SK-N-SH treated with all-trans-retinoic acid at 6 μM for 48 hours (cell line): ENCODE measurements around the gene KCNK17.

Experiments
- ATAC-seq: fragments of 200-7000 bp; cut with Tn5 transposase; 3 replicates; pipeline ENCODE4 v1.9.1; 2020; ENCODE audit warnings: mild to moderate bottlenecking, moderate library complexity
- ARNTL ChIP-seq: fragments of 450-650 bp; formaldehyde crosslinking; IDR thresholded peaks from 2 replicates; pipeline ENCODE4 v1.5.0; 2020; ENCODE audit warnings: low read depth, mild to moderate bottlenecking, moderate library complexity, borderline replicate concordance
- BACH2 ChIP-seq: fragments of 250-450 bp; sonication (Bioruptor Pico); IDR thresholded peaks from 2 replicates; pipeline ENCODE4 v1.9.0; 2021; ENCODE audit warnings: mild to moderate bottlenecking, borderline replicate concordance
- CREB5 ChIP-seq: fragments of 250-450 bp; sonication (Bioruptor Pico); IDR thresholded peaks from 2 replicates; pipeline ENCODE4 v1.5.1; 2020; ENCODE audit warnings: low read depth, mild to moderate bottlenecking, moderate library complexity
- CSDC2 ChIP-seq: fragments of 250-450 bp; sonication (Bioruptor Pico); IDR thresholded peaks from 2 replicates; pipeline ENCODE4 v1.5.0; 2020; ENCODE audit warnings: mild to moderate bottlenecking, moderate library complexity
- CSRNP3 ChIP-seq: fragments of 250-450 bp; sonication (Bioruptor Pico); IDR thresholded peaks from 2 replicates; pipeline ENCODE4 v1.5.1; 2021; ENCODE audit warnings: mild to moderate bottlenecking, moderate library complexity
- GLIS3 ChIP-seq: fragments of 250-450 bp; sonication (Bioruptor Pico); IDR thresholded peaks from 2 replicates; pipeline ENCODE4 v1.5.0; 2020; ENCODE audit warnings: mild to moderate bottlenecking, moderate library complexity
- ISL1 ChIP-seq: fragments of 250-450 bp; sonication (Bioruptor Pico); IDR thresholded peaks from 2 replicates; pipeline ENCODE4 v2.1.2; 2022; ENCODE audit warnings: mild to moderate bottlenecking, moderate library complexity
- OSR1 ChIP-seq: fragments of 250-450 bp; sonication (Bioruptor Pico); IDR thresholded peaks from 2 replicates; pipeline ENCODE4 v1.8.0; 2022; ENCODE audit warnings: moderate library complexity, mild to moderate bottlenecking, inconsistent platforms
- PATZ1 ChIP-seq: fragments of 250-450 bp; sonication (Bioruptor Pico); IDR thresholded peaks from 2 replicates; pipeline ENCODE4 v1.8.0; 2020; ENCODE audit warnings: mild to moderate bottlenecking, moderate library complexity, borderline replicate concordance
- POU6F1 ChIP-seq: fragments of 250-450 bp; sonication (Bioruptor Pico); IDR thresholded peaks from 2 replicates; pipeline ENCODE4 v1.8.0; 2021; ENCODE audit warnings: low read depth, mild to moderate bottlenecking, moderate library complexity, borderline replicate concordance
- RARB ChIP-seq: fragments of 250-450 bp; sonication (Bioruptor Pico); IDR thresholded peaks from 2 replicates; pipeline ENCODE4 v1.8.0; 2021; ENCODE audit warnings: mild to moderate bottlenecking, moderate library complexity
- SNAI2 ChIP-seq: fragments of 250-450 bp; sonication (Bioruptor Pico); IDR thresholded peaks from 2 replicates; pipeline ENCODE4 v1.5.0; 2020; ENCODE audit warnings: mild to moderate bottlenecking, moderate library complexity
- TCF4 ChIP-seq: fragments of 250-450 bp; sonication (Bioruptor Pico); IDR thresholded peaks from 2 replicates; pipeline ENCODE4 v1.8.0; 2021; ENCODE audit warnings: mild to moderate bottlenecking, moderate library complexity, borderline replicate concordance
- TOX ChIP-seq: fragments of 250-450 bp; sonication (Bioruptor Pico); IDR thresholded peaks from 2 replicates; pipeline ENCODE4 v1.8.0; 2021; ENCODE audit warnings: mild to moderate bottlenecking, moderate library complexity, borderline replicate concordance
- TSHZ2 ChIP-seq: fragments of 250-450 bp; sonication (Bioruptor Pico); IDR thresholded peaks from 2 replicates; pipeline ENCODE4 v1.5.0; 2020; ENCODE audit warnings: mild to moderate bottlenecking, moderate library complexity
- ZC3H10 ChIP-seq: fragments of 250-450 bp; sonication (Bioruptor Pico); IDR thresholded peaks from 2 replicates; pipeline ENCODE4 v1.5.1; 2021; ENCODE audit warnings: mild to moderate bottlenecking, moderate library complexity
- ZFP3 ChIP-seq: fragments of 250-450 bp; sonication (Bioruptor Pico); IDR thresholded peaks from 2 replicates; pipeline ENCODE4 v1.5.0; 2020; ENCODE audit warnings: mild to moderate bottlenecking, moderate library complexity
- ZFP30 ChIP-seq: fragments of 450-650 bp; formaldehyde crosslinking; IDR thresholded peaks from 2 replicates; pipeline ENCODE4 v1.5.0; 2022; ENCODE audit warnings: mild to moderate bottlenecking, moderate library complexity
- ZNF70 ChIP-seq: fragments of 450-650 bp; formaldehyde crosslinking; IDR thresholded peaks from 2 replicates; pipeline ENCODE4 v1.5.0; 2020; ENCODE audit warnings: mild to moderate bottlenecking, moderate library complexity
- ZNF8 ChIP-seq: fragments of 450-650 bp; formaldehyde crosslinking; IDR thresholded peaks from 2 replicates; pipeline ENCODE4 v1.5.0; 2020; ENCODE audit warnings: mild to moderate bottlenecking, moderate library complexity

Gene KCNK17

GRCh38 chr6:39273406-39273821 lies 40.8 kb downstream of the KCNK17 start:
- ATAC-seq: no peak
- TF ChIP-seq CSRNP3 (CRISPR knock-in tag) (no peak), BACH2 (CRISPR knock-in tag) (no peak), OSR1 (CRISPR knock-in tag) (no peak), CREB5 (CRISPR knock-in tag) (no peak)

- ATAC-seq: no peak
- TF ChIP-seq ZNF8 (CRISPR knock-in tag) (no peak), TOX (CRISPR knock-in tag) (no peak), CSRNP3 (CRISPR knock-in tag) (no peak), RARB (CRISPR knock-in tag) (no peak), ZFP30 (CRISPR knock-in tag) (no peak), ZC3H10 (CRISPR knock-in tag) (no peak), ZFP3 (CRISPR knock-in tag) (no peak), CREB5 (CRISPR knock-in tag) (no peak), TCF4 (CRISPR knock-in tag) (no peak), ARNTL (CRISPR knock-in tag) (no peak), ZNF70 (CRISPR knock-in tag) (no peak), ISL1 (CRISPR knock-in tag) (no peak), CSDC2 (CRISPR knock-in tag) (no peak), OSR1 (CRISPR knock-in tag) (no peak), GLIS3 (CRISPR knock-in tag) (no peak), POU6F1 (CRISPR knock-in tag) (no peak), BACH2 (CRISPR knock-in tag) (no peak), PATZ1 (CRISPR knock-in tag) (no peak), TSHZ2 (CRISPR knock-in tag) (no peak), SNAI2 (CRISPR knock-in tag) (no peak)
These were observed 44.3 kb downstream of the KCNK17 start for GRCh38 chr6:39269961-39270360.
